ENCODE results near the gene ATP6V1F. TPM values are rescaled to one million over a fixed set of nuclear protein-coding genes. Genes with fewer than 3 reads are reported as not detected.

The ATP6V1F gene
- total RNA-seq, 1 donor from 2014 or later = 119 TPM

DNA sequence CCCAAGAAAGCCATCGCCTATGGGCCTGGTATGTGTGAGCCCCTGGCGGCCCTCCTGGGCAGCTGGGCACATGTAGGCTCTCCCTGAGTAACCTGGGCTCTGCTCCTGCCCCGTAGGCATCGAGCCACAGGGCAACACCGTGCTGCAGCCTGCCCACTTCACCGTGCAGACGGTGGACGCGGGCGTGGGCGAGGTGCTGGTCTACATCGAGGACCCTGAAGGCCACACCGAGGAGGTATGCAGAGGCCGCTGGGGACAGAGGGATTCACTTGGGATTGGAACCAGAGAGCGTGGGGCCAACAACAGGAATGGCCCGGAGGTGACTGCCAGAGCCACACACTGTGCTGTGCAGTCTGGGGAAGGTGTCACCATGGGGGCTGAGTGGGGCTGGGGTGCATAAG is 25.1 kb upstream of the ATP6V1F start:
- Histone ChIP-seq H3K27ac (no peak overlapping the region), H3K4me3 (no peak overlapping the region), H3K9me3 (no peaks in the 10 kb centered on the region), H3K36me3 (peaks cover 0 to 25% of the 10 kb centered on the region in 2 donors), H3K4me1 (peaks cover 18% of the 10 kb centered on the region), H3K27me3 (no peaks in the 10 kb centered on the region)
- TF ChIP-seq, protein P1, sequence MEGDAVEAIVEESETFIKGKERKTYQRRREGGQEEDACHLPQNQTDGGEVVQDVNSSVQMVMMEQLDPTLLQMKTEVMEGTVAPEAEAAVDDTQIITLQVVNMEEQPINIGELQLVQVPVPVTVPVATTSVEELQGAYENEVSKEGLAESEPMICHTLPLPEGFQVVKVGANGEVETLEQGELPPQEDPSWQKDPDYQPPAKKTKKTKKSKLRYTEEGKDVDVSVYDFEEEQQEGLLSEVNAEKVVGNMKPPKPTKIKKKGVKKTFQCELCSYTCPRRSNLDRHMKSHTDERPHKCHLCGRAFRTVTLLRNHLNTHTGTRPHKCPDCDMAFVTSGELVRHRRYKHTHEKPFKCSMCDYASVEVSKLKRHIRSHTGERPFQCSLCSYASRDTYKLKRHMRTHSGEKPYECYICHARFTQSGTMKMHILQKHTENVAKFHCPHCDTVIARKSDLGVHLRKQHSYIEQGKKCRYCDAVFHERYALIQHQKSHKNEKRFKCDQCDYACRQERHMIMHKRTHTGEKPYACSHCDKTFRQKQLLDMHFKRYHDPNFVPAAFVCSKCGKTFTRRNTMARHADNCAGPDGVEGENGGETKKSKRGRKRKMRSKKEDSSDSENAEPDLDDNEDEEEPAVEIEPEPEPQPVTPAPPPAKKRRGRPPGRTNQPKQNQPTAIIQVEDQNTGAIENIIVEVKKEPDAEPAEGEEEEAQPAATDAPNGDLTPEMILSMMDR (IDR thresholded peaks at IDR 0.05) = no peak
- TF ChIP-seq POLR2A (IDR thresholded peaks at IDR 0.05) = no peak
- TF ChIP-seq POLR2AphosphoS5 (IDR thresholded peaks at IDR 0.05; ENCODE audit: insufficient read depth in 1 of 2, low read depth in 1 of 2) = no peak
- intact Hi-C loops (cut with DNase I) = no loop called here
- no peak for DNase-seq (ENCODE audit: extremely low spot score in 2 of 2)

DNA sequence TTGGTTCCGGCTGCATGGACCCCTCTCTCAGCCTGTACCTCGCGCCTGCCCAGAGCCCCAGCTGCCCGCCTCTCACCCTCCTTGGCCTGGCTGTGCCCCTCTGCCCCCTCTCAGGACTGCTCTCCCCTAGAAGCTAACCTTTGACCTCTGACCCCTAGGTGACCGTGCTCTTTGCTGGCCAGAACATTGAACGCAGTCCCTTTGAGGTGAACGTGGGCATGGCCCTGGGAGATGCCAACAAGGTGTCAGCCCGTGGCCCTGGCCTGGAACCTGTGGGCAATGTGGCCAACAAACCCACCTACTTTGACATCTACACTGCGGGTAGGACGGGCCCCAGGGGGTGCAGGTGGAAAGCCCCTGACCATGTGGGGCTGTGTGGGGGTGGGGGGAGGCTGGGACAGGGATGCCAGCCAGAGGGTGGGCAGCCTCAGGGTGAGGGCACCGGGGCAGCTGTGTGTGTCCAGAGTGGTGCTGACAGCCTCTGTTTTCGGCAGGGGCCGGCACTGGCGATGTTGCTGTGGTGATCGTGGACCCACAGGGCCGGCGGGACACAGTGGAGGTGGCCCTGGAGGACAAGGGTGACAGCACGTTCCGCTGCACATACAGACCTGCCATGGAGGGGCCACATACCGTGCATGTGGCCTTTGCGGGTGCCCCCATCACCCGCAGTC is 24.4 kb upstream of the ATP6V1F start:
- TF ChIP-seq, protein P1 (IDR thresholded peaks at IDR 0.05) = no peak
- no peak for TF ChIP-seq POLR2AphosphoS5 (IDR thresholded peaks at IDR 0.05; ENCODE audit: insufficient read depth in 1 of 2, low read depth in 1 of 2)
- TF ChIP-seq POLR2A (IDR thresholded peaks at IDR 0.05) = no peak
- H3K4me1 ChIP-seq = peaks cover 11% of the 10 kb centered on the region
- no peak overlapping the region for H3K4me3 ChIP-seq
- intact Hi-C loops (cut with DNase I) = no loop called here
- no peaks in the 10 kb centered on the region for H3K27me3 ChIP-seq
- DNase-seq (ENCODE audit: extremely low spot score in 2 of 2) = no peak
- H3K9me3 ChIP-seq = no peaks in the 10 kb centered on the region
- peaks cover 0 to 32% of the 10 kb centered on the region in 2 donors for H3K36me3 ChIP-seq
- no peak overlapping the region for H3K27ac ChIP-seq

DNA sequence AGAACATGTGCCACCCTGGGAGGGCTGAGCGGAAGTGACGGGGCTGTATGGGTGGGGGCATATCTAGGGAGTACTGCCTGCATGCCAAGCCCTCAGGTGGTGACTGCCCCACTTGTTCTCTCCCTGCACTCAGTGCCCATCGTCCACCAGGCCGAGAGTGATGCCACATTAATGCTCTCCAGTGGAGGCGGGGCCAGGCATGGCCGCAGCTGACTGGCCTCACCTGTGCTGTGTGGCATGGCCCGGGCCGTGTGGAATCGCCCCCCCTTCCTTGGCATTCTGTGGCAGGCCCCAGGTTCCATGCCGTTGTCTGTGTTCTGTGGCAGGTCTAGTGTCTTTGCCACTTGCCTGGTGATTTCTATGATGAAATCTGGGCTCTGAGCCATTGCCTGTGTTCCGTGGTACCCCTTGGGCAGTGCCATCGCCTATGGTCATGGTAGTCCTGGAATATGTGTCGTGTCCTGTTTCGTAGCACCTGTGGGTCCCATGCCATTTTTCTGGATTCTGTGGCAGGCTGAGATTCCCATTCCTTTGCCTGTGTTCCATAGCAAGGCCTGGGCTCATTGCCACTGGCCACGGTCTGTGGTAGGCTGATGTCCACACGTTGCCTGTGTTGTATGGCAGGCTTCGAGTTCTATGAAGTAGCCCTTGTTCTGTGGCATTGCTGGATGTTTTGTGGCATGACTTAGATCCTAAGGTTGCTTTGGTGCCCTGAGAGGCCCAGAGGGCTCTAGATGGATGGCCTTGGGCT is 23.5 kb upstream of the ATP6V1F start:
- no peak overlapping the region for H3K27ac ChIP-seq
- DNase-seq (ENCODE audit: extremely low spot score in 2 of 2) = no peak

DNA sequence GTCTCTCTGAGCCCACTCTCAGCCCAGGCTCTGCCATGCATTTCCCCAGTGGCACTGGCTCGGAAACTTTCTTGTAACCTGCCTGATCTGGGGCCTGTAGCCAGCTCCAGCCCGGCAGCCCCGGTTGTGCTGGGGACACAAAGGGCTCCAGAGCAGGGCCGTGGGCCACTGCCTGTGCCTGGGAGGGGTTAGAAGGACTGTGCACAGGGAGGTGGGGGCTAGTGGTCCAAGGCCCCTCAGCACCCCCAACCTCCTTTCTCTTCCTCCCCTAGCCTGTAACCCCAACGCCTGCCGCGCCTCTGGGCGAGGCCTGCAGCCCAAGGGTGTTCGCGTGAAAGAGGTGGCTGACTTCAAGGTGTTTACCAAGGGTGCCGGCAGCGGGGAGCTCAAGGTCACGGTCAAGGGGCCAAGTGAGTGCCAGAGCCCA is 22.9 kb upstream of the ATP6V1F start:
- TF ChIP-seq POLR2AphosphoS5 (IDR thresholded peaks at IDR 0.05; ENCODE audit: insufficient read depth in 1 of 2, low read depth in 1 of 2) = no peak
- TF ChIP-seq POLR2A (IDR thresholded peaks at IDR 0.05) = no peak
- TF ChIP-seq, protein P1 (IDR thresholded peaks at IDR 0.05) = no peak

More for the DNA sequence above, 23.5 kb upstream of the ATP6V1F start:
- Histone ChIP-seq H3K4me1 (peaks cover 2% of the 10 kb centered on the region), H3K4me3 (no peak overlapping the region), H3K9me3 (no peaks in the 10 kb centered on the region), H3K36me3 (peaks cover 0 to 42% of the 10 kb centered on the region in 2 donors), H3K27me3 (no peaks in the 10 kb centered on the region)
- TF ChIP-seq POLR2AphosphoS5 (IDR thresholded peaks at IDR 0.05; ENCODE audit: insufficient read depth in 1 of 2, low read depth in 1 of 2) (no peak), POLR2A (IDR thresholded peaks at IDR 0.05) (no peak)
- TF ChIP-seq, protein P1 (IDR thresholded peaks at IDR 0.05) = no peak
- intact Hi-C loops (cut with DNase I) = no loop called here

More for the DNA sequence above, 22.9 kb upstream of the ATP6V1F start:
- no peak for DNase-seq (ENCODE audit: extremely low spot score in 2 of 2)
- H3K4me3 ChIP-seq = no peak overlapping the region
- no peaks in the 10 kb centered on the region for H3K27me3 ChIP-seq
- no peak overlapping the region for H3K27ac ChIP-seq
- no peaks in the 10 kb centered on the region for H3K4me1 ChIP-seq
- no peaks in the 10 kb centered on the region for H3K9me3 ChIP-seq
- intact Hi-C loops (cut with DNase I) = no loop called here
- peaks cover 0 to 47% of the 10 kb centered on the region in 2 donors for H3K36me3 ChIP-seq
